ENCODE data around the gene POLA2. TPM values are rescaled to one million over a fixed set of nuclear protein-coding genes. Genes with fewer than 3 reads are reported as not detected.

Gene POLA2
- total and polyA plus RNA-seq, 4 donors: 4.5 to 14.2 (median 9.5) TPM

DNA sequence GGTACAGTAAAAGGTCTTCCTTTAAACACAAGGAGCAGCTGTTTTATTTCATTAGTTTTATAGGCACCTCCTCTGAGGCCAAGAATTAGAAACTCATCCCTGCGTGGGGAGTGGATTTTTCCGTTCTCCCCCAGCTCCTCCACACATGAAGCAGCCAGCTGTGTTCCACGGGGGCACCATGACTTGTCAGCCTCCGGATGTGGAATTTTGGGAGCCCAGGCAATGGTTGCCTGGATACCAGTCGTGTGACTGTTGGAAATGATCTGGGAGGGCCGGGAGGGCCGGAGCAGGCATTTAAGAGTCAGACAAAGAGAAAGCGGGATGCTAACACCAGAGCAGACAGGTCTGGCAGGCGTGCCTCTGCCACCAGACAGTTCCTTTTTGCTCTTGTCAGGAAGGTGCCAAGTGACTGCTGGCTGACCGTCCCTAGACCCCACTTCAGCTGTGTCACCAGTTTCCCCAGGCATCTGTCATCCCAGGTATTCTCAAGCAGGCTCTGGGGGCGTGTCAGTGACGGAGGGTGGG lies 37.0 kb downstream of the POLA2 start:
- TF ChIP-seq, protein P1, sequence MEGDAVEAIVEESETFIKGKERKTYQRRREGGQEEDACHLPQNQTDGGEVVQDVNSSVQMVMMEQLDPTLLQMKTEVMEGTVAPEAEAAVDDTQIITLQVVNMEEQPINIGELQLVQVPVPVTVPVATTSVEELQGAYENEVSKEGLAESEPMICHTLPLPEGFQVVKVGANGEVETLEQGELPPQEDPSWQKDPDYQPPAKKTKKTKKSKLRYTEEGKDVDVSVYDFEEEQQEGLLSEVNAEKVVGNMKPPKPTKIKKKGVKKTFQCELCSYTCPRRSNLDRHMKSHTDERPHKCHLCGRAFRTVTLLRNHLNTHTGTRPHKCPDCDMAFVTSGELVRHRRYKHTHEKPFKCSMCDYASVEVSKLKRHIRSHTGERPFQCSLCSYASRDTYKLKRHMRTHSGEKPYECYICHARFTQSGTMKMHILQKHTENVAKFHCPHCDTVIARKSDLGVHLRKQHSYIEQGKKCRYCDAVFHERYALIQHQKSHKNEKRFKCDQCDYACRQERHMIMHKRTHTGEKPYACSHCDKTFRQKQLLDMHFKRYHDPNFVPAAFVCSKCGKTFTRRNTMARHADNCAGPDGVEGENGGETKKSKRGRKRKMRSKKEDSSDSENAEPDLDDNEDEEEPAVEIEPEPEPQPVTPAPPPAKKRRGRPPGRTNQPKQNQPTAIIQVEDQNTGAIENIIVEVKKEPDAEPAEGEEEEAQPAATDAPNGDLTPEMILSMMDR (IDR thresholded peaks at IDR 0.05; ENCODE audit: control extremely low read depth, extremely low read depth): no peak
- Histone ChIP-seq H3K27me3 (ENCODE audit: control insufficient read depth in 3 of 3, insufficient read depth in 3 of 3, low read length in 2 of 3) (no peaks in the 10 kb centered on the region), H3K27ac (ENCODE audit: low read depth in 1 of 2, low read length in 1 of 2) (peak overlapping the region; percentile 56 to 91), H3K36me3 (ENCODE audit: control insufficient read depth in 4 of 4, insufficient read depth in 4 of 4, low read length in 4 of 4) (peaks cover 0 to 24% (median 1%) of the 10 kb centered on the region in 4 donors), H3K4me3 (no peak overlapping the region), H3K9ac (ENCODE audit: insufficient read depth in 1 of 2, low read length in 2 of 2) (peak overlapping the region; percentile 40 to 66), H3K4me1 (ENCODE audit: control insufficient read depth in 5 of 5, insufficient read depth in 5 of 5, low read length in 5 of 5) (peaks cover 5 to 84% (median 37%) of the 10 kb centered on the region in 5 donors), H3K9me3 (ENCODE audit: control insufficient read depth in 4 of 4, insufficient read depth in 3 of 4, low read length in 3 of 4) (no peaks in the 10 kb centered on the region)
- WGBS, 2 donors: 80 to 85% methylated on average over 12 of the region's 12 CpGs
- peak; percentile 24 for ATAC-seq (ENCODE audit: insufficient read depth, low FRiP score)
- DNase-seq: peak; percentile 90 to 95 (median 93)

DNA sequence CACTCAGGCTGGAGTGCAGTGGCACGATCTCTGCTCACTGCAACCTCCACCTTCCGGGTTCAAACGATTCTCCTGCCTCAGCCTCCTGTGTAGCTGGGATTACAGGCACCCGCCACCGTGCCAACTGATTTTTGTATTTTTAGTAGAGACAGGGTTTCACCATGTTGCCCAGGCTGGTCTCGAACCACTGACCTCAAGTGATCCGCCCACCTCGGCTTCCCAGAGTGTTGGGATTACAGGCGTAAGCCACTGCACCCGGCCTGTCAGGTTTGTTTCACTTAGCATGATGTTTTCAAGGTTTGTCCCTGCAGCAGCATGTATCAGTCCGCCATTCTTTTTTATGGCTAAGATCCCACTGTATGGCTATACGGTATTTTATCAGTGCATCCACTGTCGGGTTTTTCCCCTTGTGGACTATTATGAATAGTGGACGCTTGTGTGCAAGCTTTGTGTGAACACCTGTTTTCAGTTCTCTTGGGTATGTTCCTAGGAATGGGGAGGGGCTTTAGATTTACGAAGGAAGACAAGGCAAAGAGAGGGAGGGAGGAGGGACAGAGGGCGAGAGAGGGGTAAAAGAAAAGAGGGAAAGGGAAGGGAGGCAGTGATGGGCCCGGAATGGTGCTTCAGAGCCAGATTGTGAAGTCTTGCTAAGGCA lies 39.0 kb downstream of the POLA2 start:
- H3K27me3 ChIP-seq (ENCODE audit: control insufficient read depth in 3 of 3, insufficient read depth in 3 of 3, low read length in 2 of 3): no peaks in the 10 kb centered on the region

DNA sequence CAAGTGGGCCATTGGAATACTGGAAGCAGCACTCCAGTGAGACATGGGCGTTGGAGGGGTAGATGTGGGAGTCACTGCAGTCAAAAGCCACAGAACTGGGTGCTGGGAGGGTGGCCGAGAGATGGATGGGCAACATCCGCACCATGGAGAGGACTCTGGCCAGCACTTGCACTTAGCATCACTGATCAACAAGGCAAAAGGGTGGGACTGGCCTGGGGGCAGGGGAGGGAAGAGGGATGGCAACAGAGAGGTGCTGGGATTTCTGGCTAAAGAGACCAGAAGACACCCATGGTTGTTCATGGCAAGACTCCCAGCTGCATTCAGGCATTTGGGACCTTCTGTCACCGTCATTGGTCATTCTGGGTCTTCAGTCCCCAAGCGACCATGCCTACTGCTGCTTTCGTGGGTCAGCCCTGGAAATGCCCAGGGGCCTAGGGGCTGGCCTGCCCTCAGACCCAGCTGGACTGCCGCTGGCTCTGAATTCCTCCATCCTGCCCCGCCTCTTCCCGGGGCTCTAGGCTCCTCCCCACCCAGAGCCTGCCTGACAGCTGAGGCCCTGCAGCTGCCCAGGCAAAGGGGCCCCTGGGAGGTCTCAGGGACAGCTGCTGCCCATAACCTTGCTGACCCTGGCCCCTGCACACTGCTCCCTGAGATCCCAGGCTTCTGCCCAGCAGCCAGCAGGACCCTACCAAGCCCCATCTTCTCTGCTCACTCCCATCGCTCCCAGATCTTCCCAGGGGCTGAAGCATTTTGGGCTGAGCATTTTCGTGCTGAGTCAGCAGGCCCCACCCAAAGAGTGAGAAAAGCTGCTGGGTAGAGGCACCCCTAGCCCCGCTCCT lies 39.9 kb downstream of the POLA2 start:
- H3K9me3 ChIP-seq (ENCODE audit: control insufficient read depth in 4 of 4, insufficient read depth in 3 of 4, low read length in 3 of 4): no peaks in the 10 kb centered on the region
- H3K4me3 ChIP-seq: no peak overlapping the region
- H3K27me3 ChIP-seq (ENCODE audit: control insufficient read depth in 3 of 3, insufficient read depth in 3 of 3, low read length in 2 of 3): no peaks in the 10 kb centered on the region
- H3K36me3 ChIP-seq (ENCODE audit: control insufficient read depth in 4 of 4, insufficient read depth in 4 of 4, low read length in 4 of 4): peaks cover 0 to 11% (median 0%) of the 10 kb centered on the region in 4 donors
- no peak for ATAC-seq (ENCODE audit: insufficient read depth, low FRiP score)
- H3K27ac ChIP-seq (ENCODE audit: low read depth in 1 of 2, low read length in 1 of 2): peak overlapping the region in 1 of 2 donors; percentile 57
- DNase-seq: peak; percentile 88 to 90 (median 89)
- TF ChIP-seq, protein P1 (IDR thresholded peaks at IDR 0.05; ENCODE audit: control extremely low read depth, extremely low read depth): no peak
- 63 to 64% methylated on average over 12 of the region's 12 CpGs for WGBS, 2 donors
- H3K9ac ChIP-seq (ENCODE audit: insufficient read depth in 1 of 2, low read length in 2 of 2): no peak overlapping the region
- H3K4me1 ChIP-seq (ENCODE audit: control insufficient read depth in 5 of 5, insufficient read depth in 5 of 5, low read length in 5 of 5): peaks cover 5 to 77% (median 46%) of the 10 kb centered on the region in 5 donors

More for the DNA sequence above, 39.0 kb downstream of the POLA2 start:
- Histone ChIP-seq H3K4me1 (ENCODE audit: control insufficient read depth in 5 of 5, insufficient read depth in 5 of 5, low read length in 5 of 5) (peaks cover 5 to 77% (median 45%) of the 10 kb centered on the region in 5 donors), H3K27ac (ENCODE audit: low read depth in 1 of 2, low read length in 1 of 2) (no peak overlapping the region), H3K9me3 (ENCODE audit: control insufficient read depth in 4 of 4, insufficient read depth in 3 of 4, low read length in 3 of 4) (no peaks in the 10 kb centered on the region), H3K4me3 (no peak overlapping the region), H3K9ac (ENCODE audit: insufficient read depth in 1 of 2, low read length in 2 of 2) (no peak overlapping the region), H3K36me3 (ENCODE audit: control insufficient read depth in 4 of 4, insufficient read depth in 4 of 4, low read length in 4 of 4) (peaks cover 0 to 15% (median under 1%) of the 10 kb centered on the region in 4 donors)
- WGBS, 2 donors: 93 to 96% methylated on average over 17 of the region's 17 CpGs
- ATAC-seq (ENCODE audit: insufficient read depth, low FRiP score) (no peak), DNase-seq (no peak)
- TF ChIP-seq, protein P1 (IDR thresholded peaks at IDR 0.05; ENCODE audit: control extremely low read depth, extremely low read depth): no peak

Data from lung (tissue), 12 donors.